Stimulated activated CD8-positive, alpha-beta memory T cell treated with anti-CD3 and anti-CD28 coated beads, Interleukin-4, amount 100 ng/mL, for 1 hour (primary cell): Measurements from ENCODE around the gene CYBA.
"Not testable (repeated sequence)": the region's sequence is repeated elsewhere in the genome, so short reads cannot be mapped to it uniquely, and the experiment has no call there.

Experiments used
- DNase-seq, 2 donors: peaks; one replicate each; pipeline ENCODE4 v3.0.0-alpha.2; 2020; ENCODE audit warnings: low read depth in 2 of 2, low spot score in 1 of 2

CYBA gene

DNA sequence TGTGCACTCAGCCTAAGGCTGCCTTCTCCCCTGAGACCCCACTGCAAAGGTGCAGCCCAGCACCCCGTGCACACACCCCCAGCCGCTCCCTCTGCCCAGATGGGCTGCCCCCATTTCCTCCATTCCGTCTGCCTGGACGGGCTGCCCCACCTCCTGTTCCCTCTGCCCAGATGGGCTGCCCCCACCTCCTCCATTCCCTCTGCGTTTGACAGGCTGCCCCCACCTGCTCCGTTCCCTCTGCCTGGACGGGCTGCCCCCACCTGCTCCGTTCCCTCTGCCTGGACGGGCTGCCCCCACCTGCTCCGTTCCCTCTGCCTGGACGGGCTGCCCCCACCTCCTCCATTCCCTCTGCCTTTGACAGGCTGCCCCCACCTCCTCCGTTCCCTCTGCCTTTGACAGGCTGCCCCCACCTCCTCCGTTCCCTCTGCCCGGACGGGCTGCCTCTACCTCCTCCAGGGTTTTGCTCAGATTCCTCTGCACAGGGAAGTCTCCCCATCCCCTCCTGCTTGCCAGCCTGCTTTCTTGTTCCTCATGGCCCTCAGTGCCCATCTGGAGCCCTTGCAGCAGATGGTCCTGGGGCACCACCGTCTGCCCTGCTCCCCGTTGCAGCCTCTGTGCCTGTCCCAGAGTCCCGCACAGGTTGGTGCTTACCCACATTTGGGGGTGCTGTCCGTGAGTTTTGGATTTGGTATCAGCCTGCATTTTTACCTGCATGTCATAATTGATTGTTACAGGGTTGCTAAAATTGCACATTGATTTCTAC, 35.9 kb downstream of the CYBA start:
- no peak for DNase-seq

DNA sequence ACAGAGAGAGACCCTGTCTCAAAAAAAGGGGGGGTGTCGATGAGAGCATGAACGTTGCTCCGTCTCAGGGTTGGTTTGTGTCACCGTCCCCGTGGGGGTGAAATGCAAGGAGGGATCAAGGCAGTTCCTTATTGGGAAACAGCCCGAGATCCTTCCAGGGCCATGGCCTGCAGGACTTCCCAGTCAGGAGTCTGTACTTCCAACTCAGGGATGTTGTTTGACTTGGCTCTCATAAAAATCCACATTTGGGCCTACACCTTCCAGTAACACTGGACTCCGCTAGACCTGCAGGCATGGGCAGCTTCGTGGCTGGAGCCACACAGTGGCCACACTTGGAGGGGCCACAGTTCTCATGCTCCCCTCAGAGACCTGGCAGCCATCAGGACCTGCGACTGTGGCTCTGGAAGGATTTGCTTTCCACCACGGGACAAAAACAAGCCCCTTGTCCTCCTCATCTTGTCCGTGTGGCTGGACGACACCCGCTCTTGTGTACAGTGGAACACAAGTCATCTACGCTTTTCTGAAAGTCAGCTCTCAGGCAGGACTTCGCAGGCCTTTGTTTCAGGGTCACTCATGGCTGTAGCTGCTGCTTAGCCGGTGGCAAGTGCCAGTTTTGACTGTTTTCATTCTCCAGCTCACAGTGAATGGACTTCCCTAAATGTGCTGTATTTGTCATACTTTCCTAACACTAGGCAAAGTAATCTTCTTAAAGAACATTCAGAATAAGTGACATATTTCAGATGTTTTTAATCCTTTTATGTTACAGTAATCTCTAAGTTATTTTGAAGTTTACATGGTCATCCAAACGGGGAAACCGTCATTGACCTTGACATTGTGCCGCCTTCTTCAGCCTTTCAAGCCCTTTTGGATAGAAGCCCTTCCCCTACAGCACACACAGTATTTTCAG, 36.7 kb downstream of the CYBA start:
- DNase-seq: no peak

DNA sequence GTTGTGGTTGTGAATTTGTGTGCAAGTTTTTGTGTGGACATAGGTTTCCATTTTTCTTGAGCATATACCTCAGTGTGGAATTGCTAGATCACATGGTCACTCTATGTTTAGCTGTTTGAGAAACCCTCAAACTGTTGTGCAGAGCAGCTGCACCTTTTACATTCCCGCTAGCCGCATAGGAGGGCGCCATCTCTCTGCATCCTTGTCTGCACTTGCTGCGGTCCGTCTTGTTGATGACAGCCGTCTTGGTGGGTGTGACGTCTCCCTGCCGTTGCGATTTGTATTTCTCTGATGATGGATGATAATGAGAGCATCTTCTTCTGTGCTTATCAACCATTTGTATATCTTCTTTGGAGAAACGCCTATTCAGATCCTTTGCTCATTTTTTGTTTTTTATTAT, 37.6 kb downstream of the CYBA start:
- DNase-seq: no peak

DNA sequence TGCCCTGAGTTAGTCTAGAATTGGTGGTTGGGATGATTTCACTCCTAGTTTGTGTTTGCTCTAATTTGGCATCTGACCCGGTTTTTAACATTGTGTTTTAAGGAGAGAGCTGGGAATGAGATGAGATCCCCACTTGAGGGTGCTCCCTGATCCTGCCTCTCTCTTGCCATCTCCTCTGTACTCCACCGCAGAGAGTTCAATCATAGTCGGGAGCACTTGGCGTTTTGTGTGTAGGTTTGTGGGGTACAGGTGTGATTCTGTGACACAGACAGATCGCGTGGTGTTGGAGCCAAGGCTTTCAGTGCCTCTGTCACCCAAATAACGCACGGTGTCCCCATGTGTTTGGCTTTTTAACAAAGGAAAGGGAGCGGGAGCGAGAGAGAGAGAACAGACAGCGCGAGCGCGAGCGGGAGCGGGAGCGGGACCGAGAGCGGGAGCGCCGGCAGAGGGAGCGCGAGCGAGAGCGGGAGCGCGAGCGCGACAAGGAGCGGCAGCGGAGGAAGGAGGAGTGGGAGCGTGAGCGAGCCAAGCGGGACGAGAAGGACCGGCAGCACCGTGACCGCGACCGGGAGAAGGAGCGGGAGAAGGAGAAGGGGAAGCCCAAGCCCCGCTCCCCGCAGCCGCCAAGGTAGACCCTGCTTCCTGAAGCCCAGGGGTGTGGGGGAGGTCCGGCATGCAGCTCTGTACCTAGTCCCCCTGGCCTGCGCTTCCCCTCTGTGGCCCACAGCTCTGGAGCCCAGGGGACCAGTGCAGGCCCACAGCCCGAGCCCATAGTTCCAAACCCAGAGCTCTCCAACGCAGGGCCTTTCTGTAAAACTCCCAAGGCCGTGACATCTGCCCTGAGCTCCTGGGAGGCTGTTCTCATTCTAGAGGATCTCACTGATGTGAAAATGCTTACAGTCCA, 39.7 kb downstream of the CYBA start:
- DNase-seq: no peak

DNA sequence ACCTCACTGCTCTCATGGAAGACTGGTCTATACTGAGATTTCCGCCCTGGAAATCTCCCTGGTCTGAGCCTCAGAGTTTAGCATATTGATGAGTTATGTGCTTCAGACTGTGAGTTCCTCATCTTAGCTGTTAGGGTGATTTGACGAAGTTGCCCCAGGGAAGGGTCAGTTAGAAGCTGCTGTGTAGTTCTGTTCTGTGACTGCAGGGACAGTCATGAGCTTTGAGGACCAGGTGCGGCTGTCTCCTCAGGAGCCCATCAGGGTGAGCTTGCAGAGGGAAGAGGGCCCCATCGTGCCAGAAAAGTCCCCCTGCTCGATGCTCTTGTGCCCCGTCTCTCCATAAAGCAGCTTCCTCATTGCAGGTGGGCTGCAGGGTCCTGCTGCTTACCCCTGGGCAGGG, 40.8 kb downstream of the CYBA start:
- DNase-seq: no peak

DNA sequence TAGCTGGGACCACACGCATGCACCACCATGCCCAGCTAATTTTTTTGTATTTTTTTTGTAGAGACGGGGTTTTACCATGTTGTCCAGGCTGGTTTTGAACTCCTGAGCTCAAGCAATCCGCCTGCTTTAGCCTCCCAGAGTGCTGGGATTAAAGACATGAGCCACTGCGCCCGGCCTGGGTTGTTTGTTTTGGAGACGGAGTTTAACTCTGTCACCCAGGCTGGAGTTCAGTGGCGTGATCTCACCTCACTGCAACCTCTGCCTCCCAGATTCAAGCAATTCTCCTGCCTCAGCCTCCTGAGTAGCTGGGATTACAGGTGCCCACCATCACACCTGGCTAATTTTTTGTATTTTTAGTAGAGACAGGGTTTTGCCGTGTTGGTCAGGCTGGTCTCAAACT, 41.4 kb downstream of the CYBA start:
- DNase-seq: not testable (repeated sequence)

DNA sequence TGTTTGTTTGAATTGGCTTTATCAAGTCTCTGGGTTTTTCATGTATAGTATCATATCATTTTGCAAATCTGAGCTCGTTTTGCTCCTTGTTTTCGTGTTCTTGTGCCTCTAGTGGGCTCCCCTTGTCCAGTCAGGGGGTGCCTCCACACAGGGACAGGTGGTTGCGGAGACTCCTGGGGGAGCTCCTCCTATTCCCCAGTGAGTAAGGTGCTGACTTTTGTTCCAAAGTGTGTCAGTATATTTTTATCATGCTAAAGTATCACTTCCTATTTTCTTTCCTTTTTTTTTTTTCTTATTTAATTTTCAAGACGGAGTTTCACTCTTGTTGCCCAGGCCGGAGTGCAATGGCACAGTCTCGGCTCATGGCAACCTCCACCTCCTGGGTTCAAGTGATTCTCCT, 42.8 kb downstream of the CYBA start:
- DNase-seq: no peak

DNA sequence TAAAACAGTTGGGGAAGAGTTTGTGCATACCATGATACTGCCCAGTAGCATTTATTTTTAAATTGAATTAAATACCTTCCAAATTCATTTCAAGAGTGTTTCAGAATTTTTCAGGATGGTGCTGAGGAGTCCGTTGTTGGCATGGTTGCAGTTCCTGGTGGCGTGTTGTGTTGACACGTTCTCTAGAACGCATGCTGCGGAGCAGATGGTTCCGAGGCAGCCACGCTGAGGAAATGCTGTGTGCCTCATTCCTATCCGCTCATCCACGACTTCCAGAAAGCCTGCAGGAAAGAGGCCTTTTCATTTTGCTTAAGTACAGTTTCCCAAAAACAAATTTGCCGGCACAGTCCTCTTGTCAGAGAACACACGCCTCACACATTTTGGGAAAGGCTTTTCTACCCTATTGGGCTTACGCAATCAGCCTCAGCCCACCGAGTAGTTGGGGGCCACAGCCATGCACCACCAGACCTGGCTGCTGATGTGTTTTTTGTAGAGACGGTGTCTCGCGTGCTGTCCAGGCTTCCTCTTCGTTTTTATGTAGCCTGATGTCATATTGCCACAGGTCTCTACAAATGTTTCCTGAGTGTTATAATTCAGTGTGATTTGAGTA, 44.6 kb downstream of the CYBA start:
- DNase-seq: no peak

DNA sequence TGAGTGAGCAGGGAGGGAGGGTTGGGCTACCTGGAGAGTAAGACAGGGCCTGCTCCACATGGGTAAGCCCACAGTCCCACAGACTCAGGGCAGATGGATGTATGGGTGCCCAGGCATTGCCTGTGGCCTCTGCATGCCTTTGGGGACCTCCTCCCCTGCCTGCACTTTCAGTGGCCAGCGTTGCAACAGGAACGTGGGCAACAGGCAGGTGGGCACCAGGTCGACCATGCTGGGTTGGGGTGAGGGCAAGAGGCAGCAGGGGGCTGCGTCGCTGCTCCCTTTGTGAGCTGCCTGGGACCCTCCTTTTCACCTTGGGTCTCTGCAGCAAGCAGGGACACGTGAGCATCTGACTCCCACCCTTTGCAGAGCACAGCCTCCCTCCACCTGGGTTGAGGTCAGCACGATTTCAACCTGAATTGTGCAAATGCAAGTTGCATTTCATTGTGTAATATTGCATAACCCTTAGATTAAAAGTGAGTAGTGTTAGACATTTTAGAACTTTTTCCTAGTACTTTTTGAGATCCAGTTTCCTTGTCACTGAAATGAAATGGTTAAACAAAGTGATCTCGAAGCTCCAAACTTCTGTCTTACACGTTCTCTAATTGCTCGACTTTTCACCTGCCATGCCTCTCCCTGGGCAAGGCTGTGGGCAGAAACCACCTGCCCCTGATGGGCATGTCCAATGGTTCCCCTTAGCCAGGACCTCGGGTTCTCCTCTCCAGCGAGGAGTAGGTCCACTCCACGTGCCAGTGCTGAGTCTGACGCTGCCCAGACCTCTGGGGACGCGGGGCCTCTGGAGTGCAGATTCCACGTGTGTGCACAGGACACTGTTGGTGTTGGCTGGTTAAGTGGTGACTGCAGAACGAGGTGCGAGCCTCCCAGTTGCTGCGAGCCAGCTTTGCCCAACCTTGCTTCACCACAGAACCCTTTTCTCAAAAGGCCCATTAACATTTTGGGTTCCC, 45.4 kb downstream of the CYBA start:
- no peak for DNase-seq

DNA sequence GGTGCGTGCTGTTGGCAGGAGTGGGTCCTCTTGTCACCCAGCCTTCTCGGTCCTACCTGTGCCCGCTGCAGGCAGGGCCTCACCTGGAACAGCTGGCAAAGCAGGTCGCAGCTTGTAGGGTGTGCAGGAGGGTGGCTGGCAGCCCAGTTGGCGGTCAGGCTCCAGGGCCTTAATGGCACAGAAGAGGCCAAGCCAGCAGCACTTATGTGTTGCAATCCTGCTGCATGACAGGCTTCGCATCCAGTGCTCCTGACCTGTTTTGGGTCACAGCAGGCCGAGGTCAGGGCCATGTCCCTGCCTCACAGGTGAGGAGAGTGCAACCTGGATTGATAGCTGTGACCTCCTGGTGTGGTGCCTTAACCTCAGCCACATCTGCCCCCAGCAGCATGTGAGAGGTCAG, 48.8 kb downstream of the CYBA start:
- DNase-seq: no peak

DNA sequence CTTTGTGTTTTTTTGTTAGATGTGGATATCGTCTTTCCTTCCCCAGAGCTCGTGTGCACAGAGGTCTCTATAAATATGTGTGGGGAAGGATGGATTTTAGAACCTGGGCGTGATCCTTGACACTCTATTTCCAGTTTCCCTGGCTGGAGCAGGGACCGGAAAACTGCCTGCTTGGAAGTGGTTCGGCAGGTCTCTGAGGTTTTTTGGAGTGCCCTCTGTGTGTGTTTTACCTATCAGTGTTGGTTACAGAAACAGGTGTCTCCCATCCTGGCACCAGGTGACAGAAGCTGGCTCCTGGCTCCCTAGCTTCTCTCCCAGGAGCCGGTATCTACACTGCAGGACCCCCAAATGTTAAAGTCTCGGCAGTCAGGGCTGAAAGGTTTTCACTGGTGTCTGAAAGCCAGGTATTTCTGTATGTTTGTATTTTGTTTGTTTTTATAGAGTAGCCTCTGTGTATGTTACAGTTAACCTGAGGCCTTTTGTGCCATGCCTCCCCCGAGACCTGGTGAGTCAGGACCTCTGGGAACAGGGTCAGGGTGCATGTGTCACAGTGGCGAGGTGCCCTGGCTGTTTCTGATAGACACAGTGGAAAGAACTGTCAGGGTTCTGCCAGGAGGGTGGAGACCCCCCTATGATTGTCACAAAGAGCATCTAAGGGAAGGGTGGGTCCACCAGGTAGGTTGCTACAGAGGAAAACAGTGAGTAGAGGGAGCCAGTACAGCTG, 49.4 kb downstream of the CYBA start:
- DNase-seq: no peak

DNA sequence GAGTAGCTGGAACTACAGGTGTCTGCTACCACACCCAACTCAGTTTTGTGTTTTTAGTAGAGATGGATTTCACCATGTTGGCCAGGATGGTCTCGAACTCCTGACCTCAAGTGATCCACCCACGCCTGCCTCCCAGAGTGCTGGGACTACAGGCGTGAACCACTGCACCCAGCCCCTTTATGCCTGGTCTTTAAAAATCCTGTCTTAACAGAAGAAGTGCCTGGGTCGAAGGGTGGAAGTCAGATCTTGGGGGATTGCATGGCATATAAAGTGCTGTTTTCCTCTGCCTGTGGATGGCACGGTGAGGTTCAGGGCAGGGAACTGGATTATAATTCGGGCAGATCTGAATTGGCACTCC, 50.3 kb downstream of the CYBA start:
- DNase-seq: no peak

DNA sequence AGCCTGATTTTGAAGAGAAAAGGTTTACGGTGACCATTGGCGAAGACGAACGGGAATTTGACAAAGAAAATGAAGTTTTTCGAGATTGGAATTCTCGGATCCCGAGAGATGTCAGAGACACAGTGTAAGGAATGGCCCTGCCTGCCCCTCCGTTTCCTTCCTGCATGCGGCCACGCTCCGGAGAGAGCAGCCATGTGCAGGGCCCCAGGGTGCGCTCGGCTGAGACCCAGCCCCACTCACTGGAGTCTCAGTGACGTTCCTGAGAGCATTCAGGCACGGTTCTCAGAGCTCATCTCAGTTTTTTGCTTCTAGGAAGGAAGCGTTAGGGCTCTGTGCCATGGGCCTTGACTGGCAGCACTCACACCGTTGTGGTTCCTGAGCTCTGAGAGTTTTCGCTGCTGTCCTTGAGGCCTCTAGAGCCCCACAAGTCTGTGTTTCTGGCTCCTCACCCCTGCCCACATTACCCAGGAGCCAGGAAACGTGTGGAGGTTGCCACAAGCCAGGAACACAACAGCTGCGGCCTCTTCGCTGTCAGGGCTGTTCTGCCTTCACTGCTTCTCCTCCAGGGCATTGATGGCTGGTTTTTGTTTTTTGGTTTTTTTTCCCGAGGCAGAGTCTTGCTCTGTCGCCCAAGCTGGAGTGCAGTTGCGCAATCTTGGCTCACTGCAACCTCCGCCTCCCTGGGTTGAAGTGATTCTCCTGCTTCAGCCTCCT, 50.9 kb downstream of the CYBA start:
- DNase-seq: no peak

DNA sequence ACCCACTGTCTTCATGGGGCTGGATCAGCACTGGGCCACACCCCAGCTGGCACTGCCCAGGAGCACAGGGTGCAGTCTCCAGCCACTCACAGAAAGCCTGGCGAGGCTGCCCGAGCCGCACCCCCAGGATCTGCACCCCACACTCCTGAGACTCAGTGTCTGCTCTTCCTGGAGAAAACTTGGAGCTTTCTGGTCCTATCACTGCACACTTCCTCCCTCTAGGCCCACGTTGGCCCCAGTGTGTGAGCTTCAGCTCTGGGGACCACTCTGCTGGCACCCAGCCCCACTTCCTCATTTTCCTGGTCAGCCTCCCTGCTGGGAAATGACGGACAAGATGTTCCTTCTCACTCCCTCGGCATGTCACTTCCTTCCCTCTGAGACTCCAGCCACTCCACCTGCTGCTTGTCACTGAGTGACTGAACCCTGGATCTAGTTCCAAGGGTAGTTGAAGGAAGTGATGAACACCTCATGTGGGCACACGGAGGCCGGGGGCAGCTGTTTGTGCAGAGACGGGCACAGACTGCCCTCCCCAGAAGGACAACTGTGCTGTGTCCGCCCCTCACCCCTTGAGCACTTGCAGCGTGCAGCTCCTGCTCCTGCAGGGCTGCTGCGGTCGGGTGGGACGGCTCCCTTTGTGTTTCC, 51.6 kb downstream of the CYBA start:
- no peak for DNase-seq

DNA sequence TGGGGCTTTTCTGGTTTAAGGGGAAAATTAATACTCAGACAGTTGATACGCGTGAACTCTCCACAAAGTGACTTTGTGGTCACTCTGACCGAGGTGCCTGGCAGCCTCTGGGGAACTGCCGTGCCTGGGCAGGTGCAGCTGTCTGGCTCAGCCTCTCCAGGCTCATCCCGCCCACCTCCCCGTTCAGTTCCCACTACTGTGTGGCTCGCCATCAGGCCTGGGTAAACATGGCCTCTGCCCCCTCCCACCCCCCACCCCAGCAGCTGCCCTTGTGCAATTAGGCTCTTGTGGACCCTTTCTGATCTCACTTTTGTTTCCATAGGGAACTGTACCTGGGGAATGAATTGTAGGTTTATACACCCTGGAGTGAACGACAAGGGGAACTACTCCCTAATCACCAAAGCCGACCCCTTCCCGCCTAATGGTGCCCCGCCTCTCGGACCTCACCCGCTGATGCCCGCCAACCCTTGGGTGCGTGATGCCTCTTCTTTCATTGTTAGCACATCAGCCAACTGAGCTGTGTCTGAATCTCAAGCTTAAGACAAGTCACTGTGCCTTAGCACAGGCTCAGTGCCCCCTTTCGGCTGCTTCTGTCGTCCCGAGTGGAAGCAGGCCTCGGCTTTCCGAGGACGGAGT, 52.9 kb downstream of the CYBA start:
- DNase-seq: no peak

DNA sequence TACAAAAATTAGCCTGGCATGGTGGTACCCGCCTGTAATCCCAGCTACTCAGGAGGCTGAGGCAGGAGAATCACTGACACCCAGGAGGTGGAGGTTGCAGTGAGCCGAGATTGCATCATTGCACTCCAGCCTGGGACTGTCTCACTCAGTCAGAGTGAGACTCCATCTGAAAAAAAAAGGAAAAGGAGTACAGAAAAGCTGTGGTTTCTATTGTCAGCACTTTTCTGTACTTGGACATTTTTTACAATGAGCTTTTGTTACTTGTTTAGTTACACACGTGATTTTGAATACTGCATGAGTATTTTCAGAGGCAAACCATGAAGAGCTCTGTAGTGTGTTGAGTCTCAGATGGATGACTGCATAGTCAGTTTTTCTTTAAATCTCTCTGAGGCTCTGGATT, 54.4 kb downstream of the CYBA start:
- DNase-seq: no peak

DNA sequence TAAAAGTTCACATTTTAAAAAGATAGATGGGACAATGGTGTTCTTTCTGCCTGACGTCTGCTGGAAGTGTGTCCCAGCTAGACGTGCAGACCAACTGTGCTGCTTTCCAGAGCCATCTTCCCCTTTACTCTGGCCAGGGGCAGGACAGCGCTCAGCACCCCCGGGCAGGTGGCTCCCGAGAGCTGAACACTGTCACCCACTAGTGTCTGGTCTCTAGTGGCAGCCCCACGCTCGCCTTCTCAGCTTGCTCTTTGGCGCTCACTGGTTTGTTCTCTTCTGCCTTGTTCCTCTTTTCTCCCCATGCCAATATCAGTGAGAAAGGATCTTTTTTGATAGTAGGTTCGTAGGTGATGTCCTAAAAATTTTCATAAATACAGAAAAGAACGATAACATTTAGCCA, 54.9 kb downstream of the CYBA start:
- no peak for DNase-seq

DNA sequence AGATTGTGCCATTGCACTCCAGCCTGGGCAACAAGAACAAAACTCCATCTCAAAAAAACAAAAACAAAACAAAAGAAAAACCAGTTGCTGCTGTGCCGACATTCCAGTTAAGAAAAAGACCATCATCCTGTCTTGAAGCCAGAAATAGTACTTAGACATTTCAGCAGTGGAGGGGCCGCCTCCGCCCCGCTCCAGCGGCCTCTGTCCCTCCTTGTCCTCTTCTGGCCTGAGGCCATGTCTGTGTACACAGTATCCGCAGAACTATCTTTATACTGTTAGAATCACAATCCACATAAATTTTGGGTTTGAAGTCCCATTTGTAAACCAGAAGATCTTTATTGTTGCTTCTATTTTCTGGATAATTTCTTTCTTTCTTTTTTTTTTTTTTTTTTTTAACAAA, 55.8 kb downstream of the CYBA start:
- DNase-seq: no peak
